ENCODE data around the gene POU3F1.

- TF ChIP-seq ZBTB8A (tag by site-specific recombination; IDR thresholded peaks at IDR 0.05) (no peak), PRDM4 (tag by site-specific recombination; IDR thresholded peaks at IDR 0.05) (no peak), ZNF2 (tag by site-specific recombination; IDR thresholded peaks at IDR 0.05) (no peak), ZNF341 (tag by site-specific recombination; IDR thresholded peaks at IDR 0.05; ENCODE audit: low read depth) (no peak), SP2 (tag by site-specific recombination; IDR thresholded peaks at IDR 0.05) (no peak), BCL11A (tag by site-specific recombination; IDR thresholded peaks at IDR 0.05; ENCODE audit: low read depth) (no peak), ZNF624 (tag by site-specific recombination; IDR thresholded peaks at IDR 0.05) (no peak)
- TF ChIP-seq, protein P1, sequence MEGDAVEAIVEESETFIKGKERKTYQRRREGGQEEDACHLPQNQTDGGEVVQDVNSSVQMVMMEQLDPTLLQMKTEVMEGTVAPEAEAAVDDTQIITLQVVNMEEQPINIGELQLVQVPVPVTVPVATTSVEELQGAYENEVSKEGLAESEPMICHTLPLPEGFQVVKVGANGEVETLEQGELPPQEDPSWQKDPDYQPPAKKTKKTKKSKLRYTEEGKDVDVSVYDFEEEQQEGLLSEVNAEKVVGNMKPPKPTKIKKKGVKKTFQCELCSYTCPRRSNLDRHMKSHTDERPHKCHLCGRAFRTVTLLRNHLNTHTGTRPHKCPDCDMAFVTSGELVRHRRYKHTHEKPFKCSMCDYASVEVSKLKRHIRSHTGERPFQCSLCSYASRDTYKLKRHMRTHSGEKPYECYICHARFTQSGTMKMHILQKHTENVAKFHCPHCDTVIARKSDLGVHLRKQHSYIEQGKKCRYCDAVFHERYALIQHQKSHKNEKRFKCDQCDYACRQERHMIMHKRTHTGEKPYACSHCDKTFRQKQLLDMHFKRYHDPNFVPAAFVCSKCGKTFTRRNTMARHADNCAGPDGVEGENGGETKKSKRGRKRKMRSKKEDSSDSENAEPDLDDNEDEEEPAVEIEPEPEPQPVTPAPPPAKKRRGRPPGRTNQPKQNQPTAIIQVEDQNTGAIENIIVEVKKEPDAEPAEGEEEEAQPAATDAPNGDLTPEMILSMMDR (tag by site-specific recombination; IDR thresholded peaks at IDR 0.05) = no peak
Observed at GRCh38 chr1:38093569-38094520, 47.3 kb upstream of the POU3F1 start.
